HCT116 (cell line): ENCODE measurements around the gene KBTBD2. TPM values are rescaled to one million over a fixed set of nuclear protein-coding genes. Genes with fewer than 3 reads are reported as not detected.
"Not testable (repeated sequence)": the region's sequence is repeated elsewhere in the genome, so short reads cannot be mapped to it uniquely, and the experiment has no call there.

Experiments
- ATAC-seq: fragments of 200-7000 bp; cut with Tn5 transposase; 2 replicates; pipeline ENCODE4 v1.9.1; 2020; ENCODE audit warnings: mild to moderate bottlenecking, moderate library complexity
- BruUV-seq: library from RNA; stranded (reverse); fragments of 400-500 nt; replicated peaks from 2 replicates; lab custom pipeline; 2021; lab: Mats Ljungman, UMichigan
- CTCF ChIA-PET: fragments of 300-600 bp; sonication (Branson Sonifier 250); formaldehyde crosslinking; loops from one replicate; lab custom pipeline; 2021; ENCODE audit warnings: antibody characterized with exemption; lab: Charles Lee
- POLR2A ChIA-PET: fragments of 300-600, 350-600 bp; sonication (Branson Sonifier 250); formaldehyde crosslinking; loops from one replicate; lab custom pipeline; 2021; ENCODE audit warnings: antibody characterized with exemption; lab: Charles Lee
- RAD21 ChIA-PET, 2 experiments: fragments of 300-600 bp; sonication (Branson Sonifier 250); formaldehyde crosslinking; loops; one replicate each; lab custom pipeline; 2023; ENCODE audit warnings: low total read pairs in 2 of 2; ENCODE audit not compliant: uncharacterized antibody in 2 of 2, unreplicated experiment in 2 of 2, low non-redundant PET in 1 of 2; lab: Charles Lee
- DNase-seq: peaks from one replicate; pipeline ENCODE4 v3.0.0-alpha.2; 2010; ENCODE audit warnings: low read depth, low spot score
- H2AFZ ChIP-seq: fragments of 200-600 bp; shearing (Covaris generic), sonication (generic); 2 replicates; pipeline ENCODE4 v1.6.1; 2017; ENCODE audit warnings: low read depth, mixed run types, mixed read lengths, antibody characterized with exemption, low read length; ENCODE audit not compliant: poor library complexity, severe bottlenecking
- H3K27ac ChIP-seq: 2 replicates; pipeline ENCODE4 v1.5.1; 2012; ENCODE audit warnings: low read depth, low read length
- H3K27me3 ChIP-seq: fragments of 200-600 bp; sonication (generic); 2 replicates; pipeline ENCODE4 v1.6.1; 2016; ENCODE audit warnings: mixed run types, low read length, mixed read lengths; ENCODE audit not compliant: insufficient read depth
- H3K36me3 ChIP-seq, 2 experiments: fragments of 200-500 bp in 1 of 2; fragments of 200-600 bp in 1 of 2; sonication (Bioruptor generic) in 1 of 2; sonication (generic) in 1 of 2; 2 replicates each; pipeline versions ENCODE4 v1.5.1 to v1.6.1; 2014 to 2016; ENCODE audit warnings: low read length in 2 of 2, inconsistent platforms in 1 of 2, mixed read lengths in 1 of 2, mixed run types in 1 of 2; ENCODE audit not compliant: insufficient read depth in 2 of 2, control insufficient read depth in 1 of 2
- H3K4me1 ChIP-seq, 2 experiments: fragments of 200-600 bp in 1 of 2; sonication (generic) in 1 of 2; 2 replicates each; pipeline versions ENCODE4 v1.5.1 to v1.6.1; 2012 to 2017; ENCODE audit warnings: low read length in 2 of 2, inconsistent platforms in 1 of 2, mild to moderate bottlenecking in 1 of 2, mixed read lengths in 1 of 2, mixed run types in 1 of 2, moderate library complexity in 1 of 2; ENCODE audit not compliant: insufficient read depth in 2 of 2, control insufficient read depth in 1 of 2
- H3K4me2 ChIP-seq: fragments of 200-600 bp; sonication (generic); 2 replicates; pipeline ENCODE4 v1.6.1; 2017; ENCODE audit warnings: mixed run types, low read length, mixed read lengths
- H3K4me3 ChIP-seq, 2 experiments: fragments of 200-600 bp in 1 of 2; sonication (generic) in 1 of 2; replicated peaks in 1 of 2; 2 replicates each; pipeline ENCODE4 v1.5.1; 2011 to 2016; ENCODE audit warnings: low read length in 2 of 2, control low read depth in 1 of 2, low read depth in 1 of 2, mild to moderate bottlenecking in 1 of 2, mixed read lengths in 1 of 2, mixed run types in 1 of 2
- H3K79me2 ChIP-seq: fragments of 200-600 bp; sonication (generic); 2 replicates; pipeline ENCODE4 v1.6.1; 2017; ENCODE audit warnings: mild to moderate bottlenecking, mixed run types, low read length, moderate library complexity, mixed read lengths; ENCODE audit not compliant: insufficient read depth
- H3K9ac ChIP-seq: fragments of 200-600 bp; sonication (generic); 2 replicates; pipeline ENCODE4 v1.6.1; 2016; ENCODE audit warnings: low read length, mixed read lengths
- H3K9me2 ChIP-seq: fragments of 200-600 bp; sonication (generic), shearing (Covaris generic); 2 replicates; pipeline ENCODE4 v1.6.1; 2017; ENCODE audit warnings: mixed run types, mild to moderate bottlenecking, moderate library complexity; ENCODE audit not compliant: insufficient read depth
- H3K9me3 ChIP-seq, 2 experiments: fragments of 200-500 bp in 1 of 2; fragments of 200-600 bp in 1 of 2; sonication (Bioruptor generic) in 1 of 2; sonication (generic) in 1 of 2; 2 replicates each; pipeline ENCODE4 v1.6.1; 2014 to 2017; ENCODE audit warnings: low read length in 2 of 2, mixed read lengths in 2 of 2, inconsistent platforms in 1 of 2, low read depth in 1 of 2, mild to moderate bottlenecking in 1 of 2, mixed run types in 1 of 2, moderate library complexity in 1 of 2; ENCODE audit not compliant: control insufficient read depth in 1 of 2, insufficient read depth in 1 of 2
- H4K20me1 ChIP-seq: fragments of 200-600 bp; sonication (generic), shearing (Covaris generic); 2 replicates; pipeline ENCODE4 v1.6.1; 2017; ENCODE audit warnings: mixed run types, mild to moderate bottlenecking, moderate library complexity; ENCODE audit not compliant: insufficient read depth
- ATF3 ChIP-seq: IDR thresholded peaks from 2 replicates; pipeline ENCODE4 v1.6.1; 2012
- CTCF ChIP-seq, 3 experiments: fragments of 200-600 bp in 1 of 3; sonication (generic) in 1 of 3; IDR thresholded peaks in 2 of 3; conservative IDR thresholded peaks in 1 of 3; 2 replicates each; pipeline ENCODE4 v1.5.1; 2012 to 2017; ENCODE audit warnings: low read depth in 2 of 3, low read length in 2 of 3, antibody characterized with exemption in 1 of 3, borderline replicate concordance in 1 of 3, control low read depth in 1 of 3, mild to moderate bottlenecking in 1 of 3, mixed read lengths in 1 of 3, mixed run types in 1 of 3, moderate library complexity in 1 of 3; ENCODE audit not compliant: insufficient read depth in 1 of 3
- EGR1 ChIP-seq: IDR thresholded peaks from 2 replicates; pipeline ENCODE4 v1.6.1; 2012; ENCODE audit warnings: low read depth
- JUND ChIP-seq: IDR thresholded peaks from 2 replicates; pipeline ENCODE4 v1.6.1; 2012
- MAX ChIP-seq: IDR thresholded peaks from 2 replicates; pipeline ENCODE4 v1.6.1; 2012
- POLR2AphosphoS5 ChIP-seq: IDR thresholded peaks from 2 replicates; pipeline ENCODE4 v1.6.1; 2011; ENCODE audit warnings: mild to moderate bottlenecking, low read depth, low read length, moderate library complexity
- RAD21 ChIP-seq: IDR thresholded peaks from 2 replicates; pipeline ENCODE4 v1.6.1; 2012; ENCODE audit warnings: low read depth, mild to moderate bottlenecking
- REST ChIP-seq: IDR thresholded peaks from 2 replicates; pipeline ENCODE4 v1.6.1; 2012; ENCODE audit warnings: low read depth
- SRF ChIP-seq: IDR thresholded peaks from 2 replicates; pipeline ENCODE4 v1.6.1; 2012; ENCODE audit warnings: low read depth
- TCF7L2 ChIP-seq: IDR thresholded peaks from 2 replicates; pipeline ENCODE4 v1.7.0; 2011; ENCODE audit warnings: borderline replicate concordance, inconsistent platforms; ENCODE audit not compliant: insufficient read depth, insufficient read length; ENCODE audit errors: extremely low read depth
- ZFX ChIP-seq: fragments of 450-650 bp; IDR thresholded peaks from 2 replicates; pipeline ENCODE4 v1.6.1; 2017
- ZNF274 ChIP-seq: fragments of 200-500 bp; sonication (Bioruptor generic); IDR thresholded peaks from 2 replicates; pipeline ENCODE4 v1.6.1; 2014; ENCODE audit warnings: mild to moderate bottlenecking, low read depth, low read length, inconsistent platforms
- intact Hi-C: fragments of 100-400 bp; cut with micrococcal nuclease; formaldehyde crosslinking; loops from 2 replicates; pipeline ENCODE4 v1.10.0; 2022
- total RNA-seq: library from RNA; stranded (reverse); gene quantifications from one replicate; pipeline ENCODE4 v1.2.1, GENCODE V29; 2021; ENCODE audit not compliant: unreplicated experiment

The KBTBD2 gene
- total RNA-seq, 1 experiment from 2014 or later = 29.0 TPM

- H3K27me3 ChIP-seq, H3K27ac ChIP-seq, intact Hi-C loops, H3K9ac ChIP-seq, H3K79me2 ChIP-seq, DNase-seq, H3K4me1 ChIP-seq, H3K9me3 ChIP-seq, BruUV-seq, H4K20me1 ChIP-seq, H3K4me3 ChIP-seq, H3K4me2 ChIP-seq, H3K9me2 ChIP-seq, POLR2A ChIA-PET, H2AFZ ChIP-seq, RAD21 ChIA-PET, CTCF ChIA-PET: not testable (repeated sequence)
- H3K36me3 ChIP-seq = peaks cover 10 to 23% of the 10 kb centered on the region in 2 experiments; a peak in 3 of 4 replicates
- peak; percentile 30; the same call in 1 of the 2 replicates for ATAC-seq
Observed at GRCh38 chr7:32916994-32917393, 25.4 kb upstream of the KBTBD2 start.

GRCh38 chr7:32916006-32916405 is 24.4 kb upstream of the KBTBD2 start:
- Histone ChIP-seq H2AFZ (no peak overlapping the region), H3K4me3 (no peak overlapping the region), H3K36me3 (peaks cover 10 to 18% of the 10 kb centered on the region in 2 experiments; a peak in 3 of 4 replicates), H3K79me2 (no peaks in the 10 kb centered on the region), H3K9me2 (no peaks in the 10 kb centered on the region), H3K9ac (no peak overlapping the region), H3K27me3 (no peaks in the 10 kb centered on the region), H3K4me2 (no peak overlapping the region), H3K9me3 (no peaks in the 10 kb centered on the region), H3K4me1 (no peaks in the 10 kb centered on the region), H3K27ac (no peak overlapping the region), H4K20me1 (no peaks in the 10 kb centered on the region)
- TF ChIP-seq ATF3 = no peak
- no peak for TF ChIP-seq MAX
- TF ChIP-seq POLR2AphosphoS5 = no peak
- no peak for TF ChIP-seq TCF7L2
- no peak for TF ChIP-seq CTCF (IDR thresholded peaks at IDR 0.05 in 2 of 3, conservative IDR thresholded peaks at IDR 0.05 in 1 of 3; ENCODE audit: borderline replicate concordance in 1 of 3, insufficient read depth in 1 of 3, low read depth in 2 of 3, low read length in 2 of 3)
- TF ChIP-seq ZNF274 = no peak
- no peak for TF ChIP-seq EGR1
- no peak for TF ChIP-seq ZFX
- no peak for TF ChIP-seq JUND
- TF ChIP-seq REST = no peak
- TF ChIP-seq RAD21 = no peak
- TF ChIP-seq SRF = no peak
- DNase-seq = no peak
- CTCF ChIA-PET = no interaction called here
- RAD21 ChIA-PET = no interaction called here
- no peak for ATAC-seq
- BruUV-seq = no TSS peak
- POLR2A ChIA-PET = no interaction called here
- intact Hi-C loops = no loop called here
